HepG2 (cell line): ENCODE data around the gene CCT7. TPM values are rescaled to one million over a fixed set of nuclear protein-coding genes. Genes with fewer than 3 reads are reported as not detected.

Source experiments
- CCDC6 ChIP-seq: sonication (generic); formaldehyde crosslinking; IDR thresholded peaks from 2 replicates; pipeline ENCODE4 v1.8.1; 2022; ENCODE audit warnings: mild to moderate bottlenecking, missing genetic modification reagents, moderate library complexity
- HMG20B ChIP-seq: conservative IDR thresholded peaks from 2 replicates; pipeline ENCODE4 v1.6.1; 2016; ENCODE audit warnings: missing genetic modification reagents, missing compliant biosample characterization
- MIER2 ChIP-seq: IDR thresholded peaks from 2 replicates; pipeline ENCODE4 v1.6.1; 2016; ENCODE audit warnings: missing biosample characterization, missing genetic modification reagents
- NFE2 ChIP-seq: sonication (generic); formaldehyde crosslinking; IDR thresholded peaks from 2 replicates; pipeline ENCODE4 v1.4.0; 2020; ENCODE audit warnings: missing genetic modification reagents
- NR2F6 ChIP-seq, 2 experiments: IDR thresholded peaks; 2 replicates each; pipeline ENCODE4 v1.6.1; 2016; ENCODE audit warnings: antibody characterized with exemption in 1 of 2, mild to moderate bottlenecking in 1 of 2
- PAX8 ChIP-seq: sonication (generic); formaldehyde crosslinking; IDR thresholded peaks from 2 replicates; pipeline ENCODE4 v1.8.0; 2022; ENCODE audit warnings: mild to moderate bottlenecking, missing genetic modification reagents, borderline replicate concordance
- RARA ChIP-seq: IDR thresholded peaks from 2 replicates; pipeline ENCODE4 v1.6.1; 2016; ENCODE audit warnings: missing genetic modification reagents, missing compliant biosample characterization
- RXRA ChIP-seq: sonication (generic); formaldehyde crosslinking; IDR thresholded peaks from 2 replicates; pipeline ENCODE4 v1.5.1; 2020; ENCODE audit warnings: missing genetic modification reagents
- SOX6 ChIP-seq, 2 experiments: fragments of 450-650 bp in 1 of 2; sonication (generic) in 1 of 2; formaldehyde crosslinking in 1 of 2; IDR thresholded peaks; 2 replicates each; pipeline versions ENCODE4 v1.4.0 to v1.6.1; 2017 to 2020; ENCODE audit warnings: antibody characterized with exemption in 1 of 2, mild to moderate bottlenecking in 1 of 2, missing genetic modification reagents in 1 of 2
- ZBTB40 ChIP-seq, 2 experiments: fragments of 450-650 bp in 1 of 2; sonication (generic) in 1 of 2; formaldehyde crosslinking in 1 of 2; IDR thresholded peaks; 2 replicates each; pipeline versions ENCODE4 v1.6.1 to v1.8.0; 2016 to 2022; ENCODE audit warnings: antibody characterized with exemption in 1 of 2, mild to moderate bottlenecking in 1 of 2, missing genetic modification reagents in 1 of 2
- ZFP41 ChIP-seq: sonication (generic); formaldehyde crosslinking; IDR thresholded peaks from 2 replicates; pipeline ENCODE4 v1.4.0; 2020; ENCODE audit warnings: mild to moderate bottlenecking, missing genetic modification reagents, borderline replicate concordance
- ZKSCAN5 ChIP-seq: sonication (generic); formaldehyde crosslinking; IDR thresholded peaks from 2 replicates; pipeline ENCODE4 v1.5.1; 2020; ENCODE audit warnings: mild to moderate bottlenecking, missing genetic modification reagents
- ZNF431 ChIP-seq: sonication (generic); formaldehyde crosslinking; IDR thresholded peaks from 2 replicates; pipeline ENCODE4 v1.9.0; 2022; ENCODE audit warnings: missing genetic modification reagents, low read depth, mild to moderate bottlenecking, borderline replicate concordance
- ZNF615 ChIP-seq: sonication (generic); formaldehyde crosslinking; IDR thresholded peaks from 2 replicates; pipeline ENCODE4 v1.5.0; 2020; ENCODE audit warnings: mild to moderate bottlenecking, missing genetic modification reagents, borderline replicate concordance
- ZNF710 ChIP-seq: sonication (generic); formaldehyde crosslinking; IDR thresholded peaks from 2 replicates; pipeline ENCODE4 v1.5.0; 2020; ENCODE audit warnings: mild to moderate bottlenecking, missing genetic modification reagents, borderline replicate concordance
- ZNF777 ChIP-seq: sonication (generic); formaldehyde crosslinking; IDR thresholded peaks from 2 replicates; pipeline ENCODE4 v1.4.0; 2020; ENCODE audit warnings: missing genetic modification reagents
- polyA plus RNA-seq, 8 experiments: library from polyadenylated mRNA; depleted of rRNA in 3 of 8; stranded (reverse) in 7 of 8; unstranded in 1 of 8; fragments of >200 nt; fragmentation: Illumina TruSeq in 4 of 8; extraction: Trizol in 4 of 8; gene quantifications; 2 replicates each; pipeline versions ENCODE4 v1.2.1 to v1.2.3, GENCODE V29; 2011 to 2016; ENCODE audit warnings: low read depth in 4 of 8, missing spikeins in 1 of 8, mixed read lengths in 1 of 8; ENCODE audit not compliant: insufficient read depth in 1 of 8
- total RNA-seq, 5 experiments: library from RNA; depleted of rRNA; stranded (reverse); fragments of >200 nt; fragmentation: Illumina TruSeq; extraction: Trizol; gene quantifications; 2 replicates each; pipeline ENCODE4 v1.2.3, GENCODE V29; 2016; ENCODE audit warnings: low read depth in 1 of 5

Gene CCT7
- total and polyA plus RNA-seq, 2 of the 13 experiments (the other 11 are each of a cell fraction or from before 2014, with no cell fraction given), result 347 to 517 TPM

GRCh38 chr2:73233154-73233931 lies 765 bp upstream of the CCT7 start, which contains the start of gene PRADC1 (continued):
- TF ChIP-seq RXRA (CRISPR knock-in tag), result peak; percentile 59; the same call in 1 of the 2 replicates
- TF ChIP-seq RARA, result no peak
- TF ChIP-seq MIER2 (CRISPR knock-in tag), result 0 out of 2 replicates have a peak, but pooled peaks have one; percentile 32
- TF ChIP-seq ZFP41 (CRISPR knock-in tag), result 0 out of 2 replicates have a peak, but pooled peaks have one; percentile 13
- peak; percentile 61 for TF ChIP-seq CCDC6 (CRISPR knock-in tag)
- TF ChIP-seq ZNF777 (CRISPR knock-in tag), result peak; percentile 23; the same call in 1 of the 2 replicates
- TF ChIP-seq ZKSCAN5 (CRISPR knock-in tag), result no peak
- TF ChIP-seq NR2F6 (IDR thresholded peaks at IDR 0.05), result no peak
- TF ChIP-seq NR2F6 (CRISPR knock-in tag; IDR thresholded peaks at IDR 0.05), result peak; percentile 45; the same call in 1 of the 2 replicates
- no peak for TF ChIP-seq ZNF615 (CRISPR knock-in tag)
- peak; percentile 77; the same call in 1 of the 2 replicates for TF ChIP-seq ZNF431
- TF ChIP-seq ZNF710, result peak; percentile 79; the same call in 1 of the 2 replicates
- peak; percentile 59; the same call in 1 of the 2 replicates for TF ChIP-seq HMG20B (CRISPR knock-in tag)
- TF ChIP-seq ZBTB40 (IDR thresholded peaks at IDR 0.05), result no peak
- no peak; the same call in 1 of the 2 replicates for TF ChIP-seq ZBTB40 (CRISPR knock-in tag; IDR thresholded peaks at IDR 0.05)
- TF ChIP-seq NFE2 (CRISPR knock-in tag), result 0 out of 2 replicates have a peak, but pooled peaks have one; percentile 34
- no peak for TF ChIP-seq SOX6 (IDR thresholded peaks at IDR 0.05)
- peak; percentile 58 for TF ChIP-seq SOX6 (CRISPR knock-in tag; IDR thresholded peaks at IDR 0.05)
- TF ChIP-seq PAX8 (CRISPR knock-in tag), result no peak; the same call in 1 of the 2 replicates
